Caco-2 (cell line): ENCODE measurements around the gene NRM. TPM values are rescaled to one million over a fixed set of nuclear protein-coding genes. Genes with fewer than 3 reads are reported as not detected.

Source experiments
- BruUV-seq: library from RNA; stranded (reverse); fragments of 400-500 nt; replicated peaks from 2 replicates; lab custom pipeline; 2021; lab: Mats Ljungman, UMichigan
- CTCF ChIA-PET: fragments of 300-600 bp; sonication (Branson Sonifier 250); formaldehyde crosslinking; loops from one replicate; lab custom pipeline; 2022; ENCODE audit warnings: antibody characterized with exemption; lab: Charles Lee
- POLR2A ChIA-PET: fragments of 300-600 bp; sonication (Branson Sonifier 250); formaldehyde crosslinking; loops from one replicate; lab custom pipeline; 2022; ENCODE audit warnings: antibody characterized with exemption; lab: Charles Lee
- DNase-seq, 2 experiments: peaks; one replicate each; pipeline versions ENCODE4 v3.0.0 to v3.0.0-alpha.2; 2020 to 2022
- H3K27me3 ChIP-seq: replicated peaks from 2 replicates; pipeline ENCODE4 v1.6.0; 2011; ENCODE audit warnings: low read length; ENCODE audit not compliant: control insufficient read depth, insufficient read depth
- H3K36me3 ChIP-seq: 2 replicates; pipeline ENCODE4 v1.5.1; 2011; ENCODE audit warnings: low read length; ENCODE audit not compliant: control insufficient read depth, insufficient read depth
- H3K4me1 ChIP-seq: fragments of 250-450 bp; sonication (Bioruptor Pico); 2 replicates; pipeline ENCODE4 v1.5.1; 2020; ENCODE audit warnings: mild to moderate bottlenecking
- H3K4me3 ChIP-seq: 2 replicates; pipeline ENCODE4 v1.5.1; 2011; ENCODE audit warnings: low read depth, mild to moderate bottlenecking, control low read depth, low read length
- H3K9me3 ChIP-seq: fragments of 250-450 bp; sonication (Bioruptor Pico); 2 replicates; pipeline ENCODE4 v1.5.1; 2020; ENCODE audit warnings: mild to moderate bottlenecking, moderate library complexity
- H3K27ac Mint-ChIP-seq: one replicate; pipeline ENCODE4 v1.8.0; 2022; ENCODE audit warnings: mixed read lengths; ENCODE audit not compliant: unreplicated experiment
- H3K27me3 Mint-ChIP-seq: one replicate; pipeline ENCODE4 v1.8.0; 2022; ENCODE audit warnings: mixed read lengths; ENCODE audit not compliant: insufficient read depth, unreplicated experiment
- H3K36me3 Mint-ChIP-seq: one replicate; pipeline ENCODE4 v1.8.0; 2022; ENCODE audit warnings: mild to moderate bottlenecking, mixed read lengths; ENCODE audit not compliant: insufficient read depth, unreplicated experiment
- H3K4me1 Mint-ChIP-seq: one replicate; pipeline ENCODE4 v1.8.0; 2022; ENCODE audit warnings: low read depth, mixed read lengths; ENCODE audit not compliant: unreplicated experiment
- H3K4me3 Mint-ChIP-seq: one replicate; pipeline ENCODE4 v1.8.0; 2022; ENCODE audit warnings: mild to moderate bottlenecking, moderate library complexity, mixed read lengths; ENCODE audit not compliant: unreplicated experiment
- H3K9me3 Mint-ChIP-seq: one replicate; pipeline ENCODE4 v1.8.0; 2022; ENCODE audit warnings: mixed read lengths; ENCODE audit not compliant: unreplicated experiment
- intact Hi-C: fragments of 100-400 bp; cut with micrococcal nuclease; formaldehyde crosslinking; loops from one replicate; pipeline ENCODE4 v1.10.0; 2022; ENCODE audit not compliant: unreplicated experiment
- total RNA-seq: library from RNA; stranded (reverse); gene quantifications from 2 replicates; pipeline ENCODE4 v1.2.3, GENCODE V29; 2022
- TF ChIP-seq, protein P1 (sequence below), 2 experiments: fragments of 200-600 bp in 1 of 2; IDR thresholded peaks; 1 replicate in 1 of 2; 2 replicates in 1 of 2; pipeline versions ENCODE4 v1.5.1 to v1.8.0; 2011 to 2022; ENCODE audit warnings: antibody characterized with exemption in 1 of 2, control low read depth in 1 of 2, inconsistent platforms in 1 of 2, low read depth in 1 of 2, low read length in 1 of 2, mild to moderate bottlenecking in 1 of 2, moderate library complexity in 1 of 2; ENCODE audit not compliant: insufficient read depth in 1 of 2, severe bottlenecking in 1 of 2, unreplicated experiment in 1 of 2

The NRM gene
- total RNA-seq, 1 experiment from 2014 or later = 31.7 TPM

DNA sequence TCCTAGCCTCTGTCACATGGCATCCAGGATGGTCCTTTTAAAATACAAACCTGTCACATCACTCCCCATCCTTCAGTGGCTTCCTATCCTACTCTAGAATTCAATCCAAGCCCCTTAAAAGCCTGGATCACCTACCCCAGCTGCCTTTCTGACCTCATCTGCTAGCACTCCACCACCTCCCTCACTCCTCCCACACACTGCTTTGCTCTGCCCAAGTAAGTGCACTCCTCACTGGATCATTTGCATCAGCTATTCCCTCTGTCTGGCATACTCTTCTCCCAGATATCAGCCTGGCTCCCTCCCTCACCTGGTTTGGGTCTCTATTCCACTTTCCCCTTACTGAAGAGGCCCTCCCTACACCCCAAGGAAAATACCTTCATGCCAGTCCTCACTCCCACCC lies 33.3 kb downstream of the NRM start:
- TF ChIP-seq, protein P1, sequence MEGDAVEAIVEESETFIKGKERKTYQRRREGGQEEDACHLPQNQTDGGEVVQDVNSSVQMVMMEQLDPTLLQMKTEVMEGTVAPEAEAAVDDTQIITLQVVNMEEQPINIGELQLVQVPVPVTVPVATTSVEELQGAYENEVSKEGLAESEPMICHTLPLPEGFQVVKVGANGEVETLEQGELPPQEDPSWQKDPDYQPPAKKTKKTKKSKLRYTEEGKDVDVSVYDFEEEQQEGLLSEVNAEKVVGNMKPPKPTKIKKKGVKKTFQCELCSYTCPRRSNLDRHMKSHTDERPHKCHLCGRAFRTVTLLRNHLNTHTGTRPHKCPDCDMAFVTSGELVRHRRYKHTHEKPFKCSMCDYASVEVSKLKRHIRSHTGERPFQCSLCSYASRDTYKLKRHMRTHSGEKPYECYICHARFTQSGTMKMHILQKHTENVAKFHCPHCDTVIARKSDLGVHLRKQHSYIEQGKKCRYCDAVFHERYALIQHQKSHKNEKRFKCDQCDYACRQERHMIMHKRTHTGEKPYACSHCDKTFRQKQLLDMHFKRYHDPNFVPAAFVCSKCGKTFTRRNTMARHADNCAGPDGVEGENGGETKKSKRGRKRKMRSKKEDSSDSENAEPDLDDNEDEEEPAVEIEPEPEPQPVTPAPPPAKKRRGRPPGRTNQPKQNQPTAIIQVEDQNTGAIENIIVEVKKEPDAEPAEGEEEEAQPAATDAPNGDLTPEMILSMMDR (IDR thresholded peaks at IDR 0.05; ENCODE audit: insufficient read depth in 1 of 2, low read depth in 1 of 2, low read length in 1 of 2, severe bottlenecking in 1 of 2, unreplicated experiment in 1 of 2) = no peak
- H3K27me3 Mint-ChIP-seq = no peaks in the 10 kb centered on the region
- POLR2A ChIA-PET = no interaction called here
- H3K4me3 Mint-ChIP-seq = no peak overlapping the region
- intact Hi-C loops = no loop called here
- peaks cover 69% of the 10 kb centered on the region for H3K36me3 Mint-ChIP-seq
- Histone ChIP-seq H3K36me3 (no peaks in the 10 kb centered on the region; the same call in 1 of the 2 replicates), H3K4me1 (no peaks in the 10 kb centered on the region), H3K9me3 (no peaks in the 10 kb centered on the region), H3K27me3 (no peaks in the 10 kb centered on the region), H3K4me3 (no peak overlapping the region)
- CTCF ChIA-PET = no interaction called here
- no peaks in the 10 kb centered on the region for H3K4me1 Mint-ChIP-seq
- no peak overlapping the region for H3K27ac Mint-ChIP-seq
- no peak for DNase-seq
- no peaks in the 10 kb centered on the region for H3K9me3 Mint-ChIP-seq
- BruUV-seq = no TSS peak

DNA sequence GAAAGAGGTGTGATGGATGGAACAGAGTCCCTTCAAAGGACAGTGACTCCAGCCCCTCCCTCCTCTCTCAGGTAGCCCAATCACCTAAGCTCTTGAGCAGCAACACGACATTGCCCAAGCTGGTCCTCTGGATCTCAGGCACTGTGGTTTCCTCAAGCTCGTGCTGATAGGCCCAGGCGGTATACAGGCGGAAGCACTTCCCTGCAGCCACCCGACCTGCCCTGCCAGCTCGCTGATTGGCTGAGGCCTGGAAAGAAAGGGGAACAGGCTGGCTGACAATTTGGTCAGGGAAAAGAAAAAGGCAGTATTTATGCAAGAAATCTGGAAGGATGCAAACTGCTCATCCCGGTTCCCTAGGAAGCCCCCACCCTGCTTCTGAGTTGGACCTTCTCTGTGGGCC lies 34.3 kb downstream of the NRM start:
- DNase-seq = no peak
- TF ChIP-seq, protein P1 (IDR thresholded peaks at IDR 0.05; ENCODE audit: insufficient read depth in 1 of 2, low read depth in 1 of 2, low read length in 1 of 2, severe bottlenecking in 1 of 2, unreplicated experiment in 1 of 2) = no peak
- no peaks in the 10 kb centered on the region for H3K27me3 ChIP-seq
- no peaks in the 10 kb centered on the region for H3K9me3 Mint-ChIP-seq
- no peak overlapping the region for H3K4me3 Mint-ChIP-seq
- no peaks in the 10 kb centered on the region for H3K4me1 ChIP-seq
- ChIA-PET POLR2A (no interaction called here), CTCF (no interaction called here)
- peaks cover 2% of the 10 kb centered on the region; the same call in 1 of the 2 replicates for H3K36me3 ChIP-seq
- no peak overlapping the region for H3K4me3 ChIP-seq
- no peaks in the 10 kb centered on the region for H3K27me3 Mint-ChIP-seq
- no TSS peak for BruUV-seq
- H3K9me3 ChIP-seq = no peaks in the 10 kb centered on the region
- no peak overlapping the region for H3K27ac Mint-ChIP-seq
- no peaks in the 10 kb centered on the region for H3K4me1 Mint-ChIP-seq
- intact Hi-C loops = no loop called here
- peaks cover 69% of the 10 kb centered on the region for H3K36me3 Mint-ChIP-seq

GRCh38 chr6:30655743-30656094 lies 35.1 kb downstream of the NRM start:
- H3K4me3 ChIP-seq = no peak overlapping the region
- H3K36me3 ChIP-seq = peaks cover 2% of the 10 kb centered on the region; the same call in 1 of the 2 replicates
- H3K4me3 Mint-ChIP-seq = no peak overlapping the region
- H3K27ac Mint-ChIP-seq = no peak overlapping the region
- H3K9me3 Mint-ChIP-seq = no peaks in the 10 kb centered on the region
- ChIA-PET CTCF (no interaction called here), POLR2A (no interaction called here)
- BruUV-seq = no TSS peak
- H3K9me3 ChIP-seq = no peaks in the 10 kb centered on the region
- H3K27me3 Mint-ChIP-seq = no peaks in the 10 kb centered on the region
- H3K27me3 ChIP-seq = no peaks in the 10 kb centered on the region
- DNase-seq = no peak
- peaks cover 73% of the 10 kb centered on the region for H3K36me3 Mint-ChIP-seq
- TF ChIP-seq, protein P1 (IDR thresholded peaks at IDR 0.05; ENCODE audit: insufficient read depth in 1 of 2, low read depth in 1 of 2, low read length in 1 of 2, severe bottlenecking in 1 of 2, unreplicated experiment in 1 of 2) = no peak
- no peaks in the 10 kb centered on the region for H3K4me1 ChIP-seq
- intact Hi-C loops = no loop called here
- no peaks in the 10 kb centered on the region for H3K4me1 Mint-ChIP-seq
